ENCODE results near the gene SDHC. TPM values are rescaled to one million over a fixed set of nuclear protein-coding genes. Genes with fewer than 3 reads are reported as not detected.

The SDHC gene
- total RNA-seq, 1 donor from 2014 or later, result 167 TPM

- DNase-seq, result no peak
- no peak for TF ChIP-seq CTCF (IDR thresholded peaks at IDR 0.05)
- Histone ChIP-seq H3K27me3 (ENCODE audit: low read depth) (no peaks in the 10 kb centered on the region), H3K27ac (no peak overlapping the region), H3K4me3 (no peak overlapping the region), H3K4me1 (no peaks in the 10 kb centered on the region), H3K36me3 (no peaks in the 10 kb centered on the region), H3K9me3 (no peaks in the 10 kb centered on the region)
- intact Hi-C loops (cut with DNase I), result no loop called here
- ATAC-seq, result no peak
Observed at GRCh38 chr1:161373442-161373841, 59.3 kb downstream of the SDHC start.

GRCh38 chr1:161374373-161374772 lies 60.2 kb downstream of the SDHC start:
- TF ChIP-seq CTCF (IDR thresholded peaks at IDR 0.05), result no peak
- H3K36me3 ChIP-seq, result no peaks in the 10 kb centered on the region
- DNase-seq (no peak), ATAC-seq (no peak)
- no peaks in the 10 kb centered on the region for H3K9me3 ChIP-seq
- H3K4me1 ChIP-seq, result no peaks in the 10 kb centered on the region
- H3K27ac ChIP-seq, result no peak overlapping the region
- no peak overlapping the region for H3K4me3 ChIP-seq
- H3K27me3 ChIP-seq (ENCODE audit: low read depth), result no peaks in the 10 kb centered on the region
- intact Hi-C loops (cut with DNase I), result no loop called here

GRCh38 chr1:161378014-161378413 lies 63.8 kb downstream of the SDHC start:
- ATAC-seq (no peak), DNase-seq (no peak)
- Histone ChIP-seq H3K36me3 (no peaks in the 10 kb centered on the region), H3K9me3 (no peaks in the 10 kb centered on the region), H3K27ac (no peak overlapping the region), H3K4me3 (no peak overlapping the region), H3K27me3 (ENCODE audit: low read depth) (no peaks in the 10 kb centered on the region), H3K4me1 (peaks cover 11% of the 10 kb centered on the region)
- intact Hi-C loops (cut with DNase I), result no loop called here
- TF ChIP-seq CTCF (IDR thresholded peaks at IDR 0.05), result no peak

- DNase-seq (no peak), ATAC-seq (no peak)
- no peak overlapping the region for H3K4me3 ChIP-seq
- peaks cover 11% of the 10 kb centered on the region for H3K4me1 ChIP-seq
- no peaks in the 10 kb centered on the region for H3K9me3 ChIP-seq
- H3K27ac ChIP-seq, result no peak overlapping the region
- intact Hi-C loops (cut with DNase I), result no loop called here
- TF ChIP-seq CTCF (IDR thresholded peaks at IDR 0.05), result no peak
- H3K36me3 ChIP-seq, result no peaks in the 10 kb centered on the region
- H3K27me3 ChIP-seq (ENCODE audit: low read depth), result no peaks in the 10 kb centered on the region
Observed at GRCh38 chr1:161379071-161379470, 64.9 kb downstream of the SDHC start.

- DNase-seq (no peak), ATAC-seq (no peak)
- intact Hi-C loops (cut with DNase I), result no loop called here
- Histone ChIP-seq H3K9me3 (no peaks in the 10 kb centered on the region), H3K4me3 (no peak overlapping the region), H3K27me3 (ENCODE audit: low read depth) (no peaks in the 10 kb centered on the region), H3K4me1 (peaks cover 11% of the 10 kb centered on the region), H3K36me3 (no peaks in the 10 kb centered on the region), H3K27ac (no peak overlapping the region)
- no peak for TF ChIP-seq CTCF (IDR thresholded peaks at IDR 0.05)
Observed at GRCh38 chr1:161381707-161382106, 67.5 kb downstream of the SDHC start.
